Pancreas (tissue), 10 donors: ENCODE data around the gene FOXL1. TPM values are rescaled to one million over a fixed set of nuclear protein-coding genes. Genes with fewer than 3 reads are reported as not detected.

Source experiments
- ATAC-seq, 4 donors: fragments of 200-7000 bp; cut with Tn5 transposase; one replicate each; pipeline versions ENCODE4 v1.8.0 to v1.9.1; 2020; ENCODE audit warnings: mild to moderate bottlenecking in 4 of 4, moderate library complexity in 4 of 4
- DNase-seq, 6 donors: peaks; one replicate each; pipeline ENCODE4 v3.0.0-alpha.2; 2020
- FAIRE-seq: peaks from 2 replicates; lab custom pipeline; 2012; peaks lifted over from hg19 to GRCh38; lab: Jason Lieb, UNC
- H3K27ac ChIP-seq, 4 donors: fragments of 200-600 bp; sonication (generic); 1 replicate in 3 of 4; 2 replicates in 1 of 4; pipeline versions ENCODE4 v1.5.0 to v1.8.0; 2020
- H3K27me3 ChIP-seq, 4 donors: fragments of 200-600 bp; one replicate each; pipeline ENCODE4 v1.8.0; 2021
- H3K36me3 ChIP-seq, 3 donors: fragments of 200-600 bp; sonication (generic) in 1 of 3; one replicate each; pipeline versions ENCODE4 v1.5.0 to v1.8.0; 2020 to 2021
- H3K4me1 ChIP-seq, 3 donors: fragments of 200-600 bp; one replicate each; pipeline ENCODE4 v1.8.0; 2021
- H3K4me3 ChIP-seq, 4 donors: fragments of 200-600 bp; sonication (generic) in 2 of 4; one replicate each; pipeline versions ENCODE4 v1.5.0 to v1.8.0; 2020 to 2021
- H3K9me3 ChIP-seq, 4 donors: fragments of 200-600 bp; one replicate each; pipeline ENCODE4 v1.8.0; 2021
- WGBS, 2 donors: extraction: QIAGEN DNeasy Blood & Tissue Kit; methylation state at CpG; one replicate each; pipeline ENCODE4 v1.1.7; 2013; 5-methylcytosine and 5-hydroxymethylcytosine counted together
- intact Hi-C, 3 donors: fragments of 100-400 bp; cut with DNase I; formaldehyde crosslinking; loops; one replicate each; pipeline versions ENCODE4 v1.11.1 to v1.14.2; 2022
- polyA plus RNA-seq, 2 donors: library from polyadenylated mRNA; stranded (reverse); fragments of 200-250 nt; gene quantifications; one replicate each; pipeline ENCODE4 v1.2.3, GENCODE V29; 2013
- total RNA-seq, 6 donors: library from RNA; stranded (reverse); fragmentation: NEBNext Ultra II Directional in 4 of 6; extraction: Animal tissue kit (Norgen Biotek cat#: 25700) in 4 of 6; gene quantifications; one replicate each; pipeline versions ENCODE4 v1.2.1 to v1.2.4, GENCODE V29; 2021 to 2023
- TF ChIP-seq, protein P1 (sequence below), 4 donors: fragments of 200-600 bp; sonication (generic) in 3 of 4; IDR thresholded peaks; one replicate each; pipeline versions ENCODE4 v1.5.0 to v1.8.0; 2021; ENCODE audit warnings: antibody characterized with exemption in 4 of 4
- donor health status: healthy with polysubstance abuse.
- donor health status: DM: no; HTN: no; CAD: no; lungs with moderate emphysema.
- donor health status: DM: no; HTN: no; CAD: no.
- donor health status: control.
- donor health status: control.
- donor health status: Bipolar disorder and iron deficiency.
- donor health status: DM: yes; HTN: yes; CAD: no.
- donor health status: DM: no; HTN: no; CAD: no.
- donor health status: DM: no; HTN: no; CAD: no.
- donor health status: DM: yes; HTN: yes; CAD: no.

FOXL1 gene
- total and polyA plus RNA-seq, 8 donors: 0.06 to 0.18 (median 0.08) TPM; not detected in 2

DNA sequence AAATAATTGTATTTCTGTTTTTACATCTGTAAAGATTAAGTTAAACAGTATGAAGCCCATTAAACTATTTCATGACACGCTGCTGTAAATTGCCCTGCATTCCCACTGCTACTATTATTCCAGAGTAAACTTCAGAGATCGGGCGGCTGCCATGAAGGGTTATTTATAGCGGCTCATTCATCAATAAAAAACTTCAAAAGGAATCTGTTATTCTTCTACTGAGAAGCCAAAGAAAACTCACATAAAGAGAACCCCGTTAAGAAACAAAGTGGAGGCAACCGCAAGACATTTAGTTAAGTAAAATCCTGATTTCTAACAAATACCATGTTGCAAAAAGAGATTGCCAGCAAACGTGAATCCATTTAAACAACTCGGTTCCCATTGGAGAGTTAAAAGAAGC lies 16.4 kb downstream of the FOXL1 start:
- no peaks in the 10 kb centered on the region for H3K9me3 ChIP-seq
- no peak overlapping the region for H3K27ac ChIP-seq
- DNase-seq: no peak
- intact Hi-C loops: no loop called here
- 7 to 12% methylated on average over 8 of the region's 8 CpGs for WGBS, 2 donors
- H3K27me3 ChIP-seq: peaks cover 0 to 7% (median 2%) of the 10 kb centered on the region in 4 donors
- no peaks in the 10 kb centered on the region for H3K4me1 ChIP-seq
- no peak overlapping the region for H3K4me3 ChIP-seq
- FAIRE-seq: no peak
- TF ChIP-seq, protein P1, sequence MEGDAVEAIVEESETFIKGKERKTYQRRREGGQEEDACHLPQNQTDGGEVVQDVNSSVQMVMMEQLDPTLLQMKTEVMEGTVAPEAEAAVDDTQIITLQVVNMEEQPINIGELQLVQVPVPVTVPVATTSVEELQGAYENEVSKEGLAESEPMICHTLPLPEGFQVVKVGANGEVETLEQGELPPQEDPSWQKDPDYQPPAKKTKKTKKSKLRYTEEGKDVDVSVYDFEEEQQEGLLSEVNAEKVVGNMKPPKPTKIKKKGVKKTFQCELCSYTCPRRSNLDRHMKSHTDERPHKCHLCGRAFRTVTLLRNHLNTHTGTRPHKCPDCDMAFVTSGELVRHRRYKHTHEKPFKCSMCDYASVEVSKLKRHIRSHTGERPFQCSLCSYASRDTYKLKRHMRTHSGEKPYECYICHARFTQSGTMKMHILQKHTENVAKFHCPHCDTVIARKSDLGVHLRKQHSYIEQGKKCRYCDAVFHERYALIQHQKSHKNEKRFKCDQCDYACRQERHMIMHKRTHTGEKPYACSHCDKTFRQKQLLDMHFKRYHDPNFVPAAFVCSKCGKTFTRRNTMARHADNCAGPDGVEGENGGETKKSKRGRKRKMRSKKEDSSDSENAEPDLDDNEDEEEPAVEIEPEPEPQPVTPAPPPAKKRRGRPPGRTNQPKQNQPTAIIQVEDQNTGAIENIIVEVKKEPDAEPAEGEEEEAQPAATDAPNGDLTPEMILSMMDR (IDR thresholded peaks at IDR 0.05): no peak
- no peaks in the 10 kb centered on the region for H3K36me3 ChIP-seq
- ATAC-seq: no peak

DNA sequence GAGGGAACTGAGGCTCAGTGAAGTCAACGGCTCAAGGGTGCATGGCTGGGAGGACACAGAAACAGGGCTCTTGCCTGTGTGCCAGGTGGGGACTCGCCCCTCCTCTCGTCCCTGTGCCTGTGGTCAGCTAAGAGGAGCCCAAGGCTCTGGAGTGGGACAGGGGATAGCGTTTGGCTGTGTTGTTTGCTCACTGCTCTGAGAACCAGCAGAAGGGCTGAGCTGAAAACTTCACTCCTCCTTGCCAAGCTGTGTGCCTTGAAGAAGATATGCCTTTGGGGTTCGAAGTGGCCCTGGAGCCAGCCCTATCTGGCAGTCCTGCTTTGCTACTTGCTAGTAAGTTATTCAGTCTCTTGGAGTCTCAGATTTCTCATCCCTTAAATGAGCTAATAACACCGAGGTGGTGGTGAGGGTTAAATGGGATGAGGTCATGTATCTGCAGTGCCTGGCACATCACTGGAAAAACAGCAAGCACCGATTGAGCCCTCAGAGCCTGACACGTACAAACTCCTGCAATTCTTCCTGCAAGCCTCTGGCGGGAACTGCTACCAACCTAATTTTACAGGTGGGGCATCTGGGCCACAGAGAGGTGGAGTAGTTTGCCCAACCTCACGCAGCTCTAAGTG lies 17.7 kb downstream of the FOXL1 start:
- no peak overlapping the region for H3K4me3 ChIP-seq
- TF ChIP-seq, protein P1 (IDR thresholded peaks at IDR 0.05): no peak
- intact Hi-C loops: no loop called here
- no peak for DNase-seq
- no peak for ATAC-seq
- no peaks in the 10 kb centered on the region for H3K4me1 ChIP-seq
- 35 to 38% methylated on average over 10 of the region's 10 CpGs for WGBS, 2 donors
- H3K36me3 ChIP-seq: no peaks in the 10 kb centered on the region
- no peak overlapping the region for H3K27ac ChIP-seq
- no peaks in the 10 kb centered on the region for H3K9me3 ChIP-seq
- peaks cover 0 to 6% (median 2%) of the 10 kb centered on the region in 4 donors for H3K27me3 ChIP-seq
- FAIRE-seq: no peak

DNA sequence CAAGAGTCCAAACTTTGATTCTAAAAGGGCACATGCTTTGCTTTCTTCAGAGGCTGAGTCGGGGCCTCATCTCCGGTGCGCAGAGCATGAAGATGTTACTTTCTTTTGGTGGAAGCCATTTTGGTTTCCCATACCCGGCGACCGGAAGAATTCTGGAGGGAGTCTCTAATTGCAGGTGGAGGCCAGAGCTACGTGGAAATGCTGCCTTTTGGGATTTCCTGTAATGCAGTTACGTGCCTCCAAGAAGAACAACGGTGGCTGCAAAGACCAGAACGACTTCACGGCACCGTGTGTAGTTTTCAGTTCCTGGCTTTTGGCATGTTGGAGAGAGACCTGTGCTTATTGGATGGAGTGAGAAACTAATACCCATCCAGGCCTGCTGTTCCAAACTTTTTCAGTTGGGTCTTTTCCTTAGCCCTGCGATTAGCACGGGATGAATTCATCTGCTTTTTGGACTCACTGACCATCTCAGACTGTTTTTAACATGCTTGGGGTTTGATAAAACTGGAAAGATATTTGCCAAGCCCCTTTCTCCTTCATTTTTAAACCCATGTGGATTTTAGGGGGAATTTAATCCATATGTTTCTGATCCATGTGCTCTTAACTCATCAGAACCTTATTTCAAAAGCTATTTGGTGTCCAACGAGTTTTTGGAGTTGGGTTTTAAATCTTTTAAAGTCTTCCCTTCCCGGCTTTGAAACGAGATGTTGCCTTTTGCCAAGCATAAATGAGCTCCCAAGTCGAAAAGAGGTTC lies 19.0 kb downstream of the FOXL1 start:
- intact Hi-C loops: no loop called here
- no peaks in the 10 kb centered on the region for H3K36me3 ChIP-seq
- WGBS, 2 donors: 68 to 72% methylated on average over 18 of the region's 18 CpGs

DNA sequence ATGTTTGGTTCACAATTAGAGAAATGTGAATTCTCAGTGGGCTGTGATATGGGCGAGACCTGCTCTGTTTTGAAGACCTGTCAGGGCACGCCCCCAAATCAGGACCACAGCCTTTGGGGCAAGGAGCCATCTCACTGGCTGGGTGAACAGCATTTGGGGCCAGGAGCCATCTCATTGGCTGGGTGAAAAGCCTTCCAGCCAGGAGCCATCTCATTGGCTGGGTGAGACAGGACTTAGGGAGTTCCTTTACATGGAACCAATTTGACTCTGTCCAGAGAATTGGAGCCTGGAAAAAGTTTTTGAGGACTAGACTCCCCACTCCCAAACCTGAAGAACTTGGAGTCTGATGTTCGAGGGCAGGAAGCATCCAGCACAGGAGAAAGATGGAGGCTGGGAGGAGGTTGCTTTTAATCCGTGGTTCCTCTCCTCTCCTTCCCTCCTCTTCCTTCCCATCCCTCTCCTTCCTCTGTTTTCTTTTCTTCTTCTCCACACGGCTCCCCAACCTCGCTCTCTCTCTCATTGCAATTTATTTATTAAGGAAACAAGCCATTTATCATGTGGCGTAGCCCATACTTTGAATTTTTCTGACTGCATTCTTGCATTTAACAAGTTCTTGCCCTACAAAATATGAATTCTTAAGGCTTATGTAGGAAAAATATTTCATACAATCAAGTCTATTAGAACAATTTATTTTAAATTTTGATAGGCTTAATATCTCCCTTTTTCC lies 19.7 kb downstream of the FOXL1 start:
- Histone ChIP-seq H3K36me3 (no peaks in the 10 kb centered on the region), H3K9me3 (no peaks in the 10 kb centered on the region), H3K27ac (no peak overlapping the region), H3K4me3 (no peak overlapping the region), H3K4me1 (no peaks in the 10 kb centered on the region), H3K27me3 (peaks cover 0 to 11% (median under 1%) of the 10 kb centered on the region in 4 donors)
- TF ChIP-seq, protein P1 (IDR thresholded peaks at IDR 0.05): no peak
- no peak for FAIRE-seq
- no peak for ATAC-seq
- intact Hi-C loops: no loop called here
- no peak for DNase-seq
- WGBS, 2 donors: 33 to 47% methylated on average over 7 of the region's 7 CpGs

More for the DNA sequence above, 19.0 kb downstream of the FOXL1 start:
- ATAC-seq (no peak), FAIRE-seq (no peak), DNase-seq (no peak)
- Histone ChIP-seq H3K27me3 (peaks cover 0 to 11% (median 2%) of the 10 kb centered on the region in 4 donors), H3K9me3 (no peaks in the 10 kb centered on the region), H3K4me3 (no peak overlapping the region), H3K4me1 (no peaks in the 10 kb centered on the region), H3K27ac (no peak overlapping the region)
- TF ChIP-seq, protein P1 (IDR thresholded peaks at IDR 0.05): no peak
